HG03457 (cell line): ENCODE results near the gene CCSER1.
A peak's percentile ranks its signal among the peaks of the same experiment; 100 is the strongest.

ENCODE experiments used
- ATAC-seq: cut with Tn5 transposase; IDR thresholded peaks from one replicate; pipeline ENCODE4 v1.9.1; 2021; ENCODE audit warnings: moderate number of reproducible peaks; ENCODE audit not compliant: unreplicated experiment

CCSER1 gene

DNA sequence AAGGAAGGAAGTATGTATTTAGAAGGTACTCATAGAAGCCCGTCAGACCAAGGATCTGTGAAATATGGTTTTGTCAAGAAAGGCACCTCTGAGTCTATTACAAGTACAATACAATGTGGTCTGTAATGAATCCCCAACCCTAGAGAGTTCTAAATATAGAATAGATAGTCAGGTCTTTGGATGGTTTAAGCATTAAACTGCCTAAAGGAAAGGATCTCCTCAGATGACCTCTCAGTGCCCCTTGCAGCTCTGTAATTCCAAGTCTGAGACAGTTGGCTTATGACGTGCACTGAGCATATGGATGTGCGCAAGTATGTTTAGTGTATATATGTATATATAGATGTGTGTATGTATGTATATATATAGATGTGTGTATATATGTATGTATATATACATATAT lies 62.0 kb downstream of the CCSER1 start:
- no peak for ATAC-seq

DNA sequence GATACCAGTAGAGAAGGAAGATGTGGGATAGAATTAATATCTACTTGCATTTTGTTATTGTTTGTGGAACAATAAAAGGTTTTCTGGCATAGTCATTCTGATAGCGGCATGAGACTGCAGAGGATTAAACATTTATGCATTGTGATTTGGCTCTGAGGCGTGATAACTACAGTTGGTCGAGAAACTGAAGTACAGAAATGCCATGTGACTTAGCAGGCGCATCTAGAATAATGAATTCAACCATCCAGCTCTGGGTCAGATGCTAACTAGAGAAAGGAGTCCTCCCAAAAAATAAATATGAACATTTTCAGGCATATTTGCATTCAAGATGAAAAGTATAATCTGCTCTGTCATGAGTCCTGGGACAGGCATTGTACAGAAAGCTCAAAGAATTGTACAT lies 62.8 kb downstream of the CCSER1 start:
- ATAC-seq: no peak

DNA sequence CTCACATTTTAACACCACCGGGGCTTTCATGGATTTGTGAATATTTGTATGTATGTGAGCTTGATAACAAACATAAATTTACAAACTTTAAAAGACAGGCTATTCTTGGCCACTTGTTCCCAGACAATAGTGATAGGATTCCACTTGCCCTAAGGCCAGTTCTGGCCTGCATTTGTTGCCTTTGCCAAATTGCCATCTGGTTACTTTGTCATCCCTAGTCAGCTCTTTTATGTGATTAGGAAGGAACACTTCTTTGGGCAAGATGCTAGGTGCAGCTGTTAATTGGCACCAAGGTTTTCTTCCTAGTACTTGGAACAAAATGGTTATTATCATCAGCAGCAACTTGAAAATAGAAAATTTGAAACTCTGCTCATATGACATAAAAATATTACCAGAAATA lies 63.3 kb downstream of the CCSER1 start:
- ATAC-seq: no peak

DNA sequence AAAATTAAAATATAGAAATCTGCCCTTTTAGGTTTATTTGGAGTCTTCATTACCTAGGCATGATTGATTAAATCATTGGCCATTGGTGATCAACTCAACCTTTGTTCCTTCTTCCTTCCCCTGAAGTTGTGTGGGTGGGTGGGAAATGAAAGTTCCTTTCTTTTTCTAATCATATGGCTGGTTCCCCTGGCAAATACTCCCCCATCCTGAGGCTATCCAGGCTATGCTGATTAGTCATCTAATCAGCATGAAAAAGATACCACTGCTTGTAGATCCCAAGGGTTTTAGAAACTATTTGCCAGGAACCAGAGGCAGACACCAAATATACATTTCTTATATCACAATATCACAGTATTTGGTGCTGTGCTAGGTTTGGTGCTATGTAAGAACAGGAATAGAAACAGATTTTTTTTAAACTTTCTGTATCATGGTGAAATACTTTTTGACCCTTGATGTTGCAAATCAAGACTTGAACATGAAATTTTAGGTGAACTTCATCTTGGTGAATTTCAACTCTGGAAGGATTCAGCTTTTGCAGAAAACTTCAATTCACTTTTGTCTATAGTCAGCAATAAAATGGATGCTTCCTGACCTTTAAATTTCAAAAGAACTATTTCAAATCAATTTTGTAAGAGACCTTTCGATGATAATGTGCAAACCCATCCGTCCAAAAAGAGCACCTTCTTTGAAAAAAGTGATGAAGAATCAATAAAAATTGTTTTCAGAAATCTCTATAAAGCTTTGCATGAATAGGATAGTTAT lies 71.1 kb downstream of the CCSER1 start:
- no peak for ATAC-seq

DNA sequence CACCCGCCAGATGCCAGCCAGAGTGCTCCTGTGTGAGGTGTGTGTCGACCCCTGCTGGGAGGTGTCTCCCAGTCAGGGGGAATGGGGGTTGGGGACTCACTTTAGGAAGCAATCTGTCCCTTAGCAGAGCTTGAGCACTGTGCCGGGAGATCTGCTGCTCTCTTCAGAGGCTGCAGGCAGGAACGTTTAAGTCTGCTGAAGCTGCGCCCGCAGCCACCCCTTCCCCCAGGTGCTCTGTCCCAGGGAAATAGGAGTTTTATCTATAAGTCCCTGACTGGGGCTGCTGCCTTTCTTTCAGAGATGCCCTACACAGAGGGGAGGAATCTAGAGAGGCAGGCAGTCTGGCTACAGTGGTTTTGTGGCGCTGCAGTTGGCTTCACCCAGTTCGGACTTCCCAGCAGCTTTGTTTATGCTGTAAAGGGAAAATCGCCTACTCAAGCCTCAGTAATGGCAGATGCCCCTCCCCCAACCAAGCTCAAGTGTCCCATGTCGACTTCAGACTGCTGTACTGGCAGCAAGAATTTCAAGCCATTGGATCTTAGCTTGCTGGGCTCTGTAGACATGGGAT lies 80.8 kb downstream of the CCSER1 start:
- ATAC-seq: no peak

DNA sequence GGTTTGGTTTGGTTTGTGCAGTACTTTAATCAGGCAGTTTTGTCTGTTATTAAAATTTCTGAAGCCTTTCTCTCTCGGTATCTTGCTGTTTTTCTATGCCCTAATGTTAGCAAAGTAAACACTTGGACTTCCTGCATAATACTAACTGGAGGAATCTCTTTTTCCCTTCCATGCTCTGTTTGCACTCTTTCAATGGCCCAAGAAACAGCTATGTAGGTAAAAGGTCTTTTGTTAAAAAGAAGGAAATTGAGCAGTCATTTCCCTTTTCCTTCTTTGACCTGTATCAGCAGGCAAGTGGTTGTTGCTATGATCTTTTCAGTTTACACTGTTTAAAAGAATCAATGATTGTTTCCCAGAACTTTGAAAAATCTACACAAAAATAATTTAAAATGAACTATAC lies 82.7 kb downstream of the CCSER1 start:
- no peak for ATAC-seq

DNA sequence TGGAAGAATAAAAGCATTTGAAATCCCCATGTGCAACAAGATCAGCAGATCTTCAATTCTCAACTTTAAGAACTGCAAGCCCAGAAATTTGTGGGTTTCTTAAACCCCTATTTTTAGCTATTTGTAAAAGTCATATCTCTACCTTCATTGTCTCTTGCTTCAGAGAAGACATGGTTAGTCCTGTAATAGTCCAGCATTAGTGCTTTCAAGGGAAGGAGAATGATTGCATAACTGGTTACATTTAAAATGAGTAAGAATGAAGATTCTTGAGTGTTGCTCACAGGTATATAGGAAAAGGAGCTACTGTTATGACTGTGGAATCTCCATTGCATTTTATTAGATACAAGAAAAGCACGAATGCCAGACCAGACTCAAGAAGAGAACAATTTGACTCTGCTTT lies 84.0 kb downstream of the CCSER1 start:
- ATAC-seq: no peak

DNA sequence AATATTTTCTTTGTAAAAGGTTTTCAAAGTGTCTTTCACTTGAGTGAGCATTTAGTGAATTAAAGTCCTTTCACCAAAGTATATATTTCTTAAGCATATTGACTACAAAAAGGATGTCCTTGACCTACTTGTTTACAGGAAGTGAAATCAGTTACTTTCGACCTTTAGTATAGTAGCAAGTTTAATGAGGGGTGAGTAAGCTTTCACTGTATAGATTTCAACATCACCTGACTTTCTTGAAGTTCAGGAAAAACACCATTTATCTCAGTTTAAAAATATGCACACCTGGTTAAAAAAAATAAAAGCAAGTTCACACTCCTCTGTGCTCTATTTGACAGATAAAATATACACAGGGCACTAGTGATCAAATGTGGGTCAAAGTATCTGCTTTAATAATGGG lies 88.1 kb downstream of the CCSER1 start:
- ATAC-seq: peak; percentile 61

DNA sequence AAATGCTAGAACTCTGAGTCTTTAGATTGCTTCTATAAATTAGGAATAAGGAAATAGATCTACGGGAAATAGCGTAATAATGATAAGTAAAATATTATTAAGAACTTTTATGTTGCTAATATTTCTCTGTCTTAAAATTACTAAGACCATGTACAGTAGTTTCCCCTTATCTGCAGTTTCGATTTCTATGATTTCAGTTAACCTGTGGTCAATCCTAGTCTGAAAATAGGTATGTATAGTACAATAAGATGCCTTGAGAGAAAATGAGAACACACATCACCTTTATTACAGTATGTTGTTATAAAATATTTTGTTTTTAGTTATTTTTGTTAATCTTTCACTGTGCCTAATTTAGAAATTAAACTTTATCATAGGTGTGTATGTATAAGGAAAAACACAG lies 92.6 kb downstream of the CCSER1 start:
- no peak for ATAC-seq

DNA sequence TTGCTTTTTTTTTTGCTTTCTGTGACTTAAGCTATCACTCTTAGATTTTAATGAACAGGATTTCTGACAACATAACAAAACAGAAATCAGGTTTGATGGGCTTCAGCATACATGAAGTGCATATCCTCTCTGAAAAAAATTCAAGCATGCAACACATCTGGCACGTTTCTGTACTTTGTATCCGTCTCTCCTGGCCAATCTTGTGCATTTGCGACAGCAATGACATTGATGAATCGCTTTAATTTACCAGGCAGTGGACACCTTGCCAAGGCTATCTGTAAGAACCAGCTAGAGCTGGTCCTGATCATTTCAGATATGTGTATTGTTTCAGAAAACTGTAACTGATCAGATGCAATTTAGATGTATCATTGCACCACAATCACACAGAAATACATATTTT lies 93.3 kb downstream of the CCSER1 start:
- no peak for ATAC-seq

DNA sequence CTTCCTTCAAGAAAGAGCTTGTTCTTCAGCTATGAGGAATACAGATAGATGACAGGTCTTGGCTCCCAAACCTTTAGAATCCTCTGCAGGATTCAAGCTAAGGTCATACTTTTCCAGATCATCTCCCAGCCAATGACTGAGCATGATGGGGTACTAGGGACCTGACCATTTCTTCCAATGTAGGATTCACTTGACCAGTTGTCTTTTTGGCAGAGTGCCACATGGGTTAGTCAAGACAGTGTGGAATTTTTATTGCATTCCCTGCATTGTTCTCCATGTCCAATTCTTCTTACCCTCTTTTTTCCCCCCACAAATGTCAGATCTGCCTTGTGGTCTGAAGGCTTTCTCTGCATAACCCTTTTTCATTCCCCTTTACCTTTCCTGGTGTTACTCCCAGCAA lies 99.5 kb downstream of the CCSER1 start:
- ATAC-seq: no peak

DNA sequence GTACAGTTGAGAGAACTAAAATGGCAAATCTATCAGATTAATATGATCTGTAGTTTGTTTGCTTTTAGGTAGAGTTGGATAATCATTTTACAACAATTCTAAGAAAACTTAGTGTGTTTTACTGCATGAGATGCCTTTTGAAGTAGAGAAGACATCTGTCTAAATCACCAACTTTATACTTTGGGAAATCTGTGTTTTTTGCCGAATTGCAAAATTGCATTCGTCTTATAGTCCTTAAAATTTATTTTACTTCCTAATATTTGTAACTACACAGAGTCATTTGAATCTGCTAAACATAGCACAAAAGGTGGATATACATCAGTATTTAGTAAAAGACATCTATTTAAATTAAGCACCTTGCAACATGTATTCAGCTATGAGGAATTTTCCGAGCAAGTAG lies 100.0 kb downstream of the CCSER1 start:
- no peak for ATAC-seq

DNA sequence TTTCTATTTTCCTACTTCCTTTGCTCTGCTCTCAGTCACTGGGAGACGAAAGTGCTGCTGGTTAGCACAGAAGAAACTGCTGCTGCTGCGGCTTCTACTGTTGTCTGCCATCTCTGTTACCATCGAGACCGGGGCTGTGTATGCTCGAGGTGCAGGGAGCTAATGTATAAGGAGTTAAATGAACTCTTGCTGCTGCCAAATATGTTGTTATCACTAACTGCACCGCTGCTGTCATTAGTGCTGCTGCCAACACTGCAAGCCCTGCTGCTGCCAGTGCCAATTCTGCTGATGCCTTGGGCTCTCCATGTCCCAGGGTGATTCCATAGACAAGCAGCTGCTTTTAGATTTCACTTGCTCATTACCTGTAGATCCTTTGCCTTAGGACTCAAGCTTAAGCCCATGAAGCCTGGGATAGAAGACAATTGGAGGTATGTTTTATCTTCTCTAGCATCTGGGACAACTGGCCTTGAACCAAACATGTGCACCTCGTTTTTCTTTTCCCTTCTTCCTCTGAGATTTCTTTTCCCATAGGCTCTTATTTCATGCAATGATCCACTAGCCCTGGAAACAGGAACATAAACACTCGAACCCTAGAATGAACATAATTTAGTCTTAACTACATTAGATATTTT lies 107.8 kb downstream of the CCSER1 start:
- ATAC-seq: no peak

DNA sequence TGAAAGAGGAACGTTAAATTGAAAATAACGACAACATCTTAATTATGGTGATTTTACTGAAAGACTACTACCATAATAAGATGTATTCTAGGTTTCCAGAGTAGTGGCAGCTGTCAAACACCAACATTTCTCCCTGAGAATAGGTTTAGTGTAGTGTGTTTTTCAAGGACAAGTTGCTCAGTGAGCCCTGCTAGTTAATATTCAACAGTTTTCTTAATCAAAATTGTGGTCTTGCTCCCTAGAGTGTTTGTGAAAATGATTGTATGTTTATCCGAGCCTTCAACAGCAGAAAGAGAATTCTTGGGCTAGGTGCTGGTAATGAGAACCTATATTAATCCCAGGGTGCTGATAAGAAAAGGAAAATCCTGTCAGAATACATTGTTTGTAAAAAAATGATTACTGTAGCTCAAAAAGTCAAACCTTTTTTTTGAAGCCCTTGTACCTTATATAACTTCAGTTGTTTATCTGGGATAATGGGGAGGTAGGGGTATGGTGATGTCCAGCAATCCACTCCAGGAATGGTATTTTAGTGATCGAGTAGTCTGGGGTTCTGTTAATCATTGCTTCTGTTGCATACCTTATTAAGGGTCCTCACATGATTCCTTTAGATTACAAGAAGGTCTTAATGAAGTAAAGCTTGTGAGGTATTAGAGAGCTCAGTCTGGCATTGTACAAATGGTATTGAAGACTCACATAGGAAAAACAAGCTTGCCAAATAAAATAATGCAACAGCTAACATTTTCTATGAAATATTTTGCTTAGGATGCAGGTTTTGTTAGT lies 110.7 kb downstream of the CCSER1 start:
- no peak for ATAC-seq

DNA sequence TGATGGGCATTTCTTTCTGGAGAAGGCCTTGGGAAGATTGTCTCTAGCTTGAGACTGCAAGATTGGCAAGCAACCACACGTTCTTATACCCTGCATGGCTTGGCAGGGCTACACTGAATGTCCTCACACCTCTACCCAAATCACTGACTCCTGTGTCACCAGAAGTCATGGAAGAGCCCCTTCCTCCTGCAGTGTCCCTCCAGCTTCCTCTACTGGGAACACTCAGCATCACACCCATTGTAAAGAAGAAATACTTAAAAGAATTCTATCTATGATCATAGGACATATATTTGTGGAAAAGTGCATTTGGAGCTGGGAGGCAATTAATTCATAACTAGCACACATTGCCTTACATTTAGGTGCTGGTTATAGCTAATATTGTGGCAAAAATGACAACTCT lies 113.1 kb downstream of the CCSER1 start:
- ATAC-seq: no peak

DNA sequence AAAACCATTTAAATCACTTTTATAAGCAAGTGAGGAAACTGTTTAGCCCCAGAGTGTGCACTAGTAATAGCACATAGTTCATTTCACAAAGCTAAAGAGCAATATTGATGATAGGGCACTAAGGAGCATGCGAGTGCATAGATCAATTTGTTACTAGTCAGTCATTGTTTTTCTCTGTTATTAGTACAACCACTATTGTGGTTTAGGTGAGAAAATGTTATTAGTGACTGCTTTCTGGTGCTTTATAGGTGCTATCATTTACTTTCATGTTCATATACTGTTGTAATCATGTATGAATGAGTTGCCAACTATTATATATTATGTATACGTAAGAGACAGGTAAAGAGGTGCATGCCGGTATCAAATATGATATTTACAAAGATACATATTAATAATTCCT lies 113.8 kb downstream of the CCSER1 start:
- no peak for ATAC-seq

DNA sequence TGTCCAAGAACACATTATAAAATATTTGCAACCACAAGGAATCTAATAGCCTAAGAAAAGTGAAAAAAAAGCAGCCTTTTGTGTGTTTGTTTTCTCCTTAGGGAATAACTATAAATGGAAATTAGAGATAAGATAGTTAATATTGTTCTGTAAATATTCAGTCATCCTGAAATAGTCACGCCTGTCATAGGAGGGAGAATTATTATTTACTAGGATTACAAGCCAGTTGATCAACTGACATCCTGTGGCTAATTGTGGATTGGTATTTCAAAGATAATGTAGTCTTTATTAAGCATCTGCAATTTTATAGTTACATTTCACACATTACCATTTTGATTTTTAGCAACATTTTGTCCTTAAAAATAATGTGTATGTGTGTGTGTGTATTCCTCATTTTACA lies 118.6 kb downstream of the CCSER1 start:
- ATAC-seq: no peak

DNA sequence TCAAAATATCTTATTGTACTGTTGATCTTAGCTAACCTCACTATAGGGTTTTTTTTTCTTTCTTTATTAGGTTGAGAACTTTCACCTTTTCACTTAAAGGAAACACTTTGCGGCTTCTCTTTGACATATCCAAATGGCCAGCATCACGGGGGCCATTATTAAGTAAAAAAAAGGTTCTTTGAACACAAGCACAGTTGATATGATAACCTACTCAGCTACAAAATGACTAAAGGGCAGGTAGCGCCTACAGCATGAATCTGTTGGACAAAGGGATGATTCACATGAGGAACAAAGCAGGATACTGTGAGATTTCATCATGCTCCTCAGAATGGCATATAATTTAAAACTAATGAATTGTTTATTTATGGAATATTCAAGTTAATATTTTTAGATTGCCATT lies 119.6 kb downstream of the CCSER1 start:
- ATAC-seq: no peak

DNA sequence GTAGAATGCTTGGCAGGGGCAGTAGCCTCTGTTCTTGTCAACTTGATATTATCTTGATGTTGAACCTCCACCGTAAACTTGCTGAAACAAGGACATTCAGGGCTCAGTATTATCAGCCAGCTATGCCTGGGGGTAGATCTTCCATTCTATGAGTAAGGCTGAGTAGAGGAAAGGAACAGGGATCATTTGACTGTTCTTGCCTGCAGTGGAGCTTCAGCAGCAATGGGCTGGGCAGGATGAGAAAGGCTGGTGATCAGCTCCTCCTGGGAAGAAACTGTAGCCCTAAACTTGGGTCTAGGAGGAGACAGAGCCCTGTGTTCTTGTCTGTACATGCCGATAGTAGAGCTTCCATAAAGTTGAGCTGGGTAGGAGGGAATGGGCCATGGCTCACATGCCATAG lies 127.2 kb downstream of the CCSER1 start:
- no peak for ATAC-seq

DNA sequence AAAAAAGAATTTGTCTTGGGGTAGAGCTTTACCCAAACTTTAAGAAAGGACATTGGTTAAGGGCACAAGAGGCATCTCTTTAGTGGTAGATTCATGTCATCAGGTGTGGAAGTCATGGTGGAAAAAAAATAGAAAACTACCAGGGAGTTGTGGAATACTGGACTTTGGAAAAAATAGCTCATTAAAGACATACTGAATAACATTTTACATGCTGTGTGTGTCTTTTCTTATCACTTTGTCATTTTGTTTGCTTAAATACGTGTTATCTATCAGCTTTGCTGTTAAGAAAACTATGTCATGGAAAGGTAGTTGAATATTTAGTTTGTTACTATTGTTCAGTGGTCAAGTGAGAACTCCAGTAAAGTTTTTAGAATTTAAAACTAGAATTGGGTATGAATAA lies 147.0 kb downstream of the CCSER1 start:
- no peak for ATAC-seq

DNA sequence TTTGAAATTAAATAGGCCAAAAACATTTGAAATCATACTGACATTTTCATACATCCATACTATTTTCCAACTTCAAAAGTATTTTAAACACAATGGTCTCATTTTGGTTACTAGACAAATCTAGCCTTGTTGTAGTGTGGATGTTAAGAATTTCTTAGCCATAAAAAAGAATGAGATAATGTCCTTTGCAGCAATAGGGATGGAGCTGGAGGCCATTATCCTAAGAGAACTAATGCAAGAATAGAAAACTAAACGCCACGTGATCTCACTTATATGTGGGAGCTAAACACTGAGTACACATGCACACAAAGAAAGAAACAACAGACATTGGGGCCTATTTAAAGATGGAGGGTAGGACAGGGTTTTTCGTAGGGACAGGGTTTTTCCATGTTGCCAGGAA lies 153.8 kb downstream of the CCSER1 start:
- no peak for ATAC-seq
